ENCODE measurements around the gene CTNNBL1. TPM values are rescaled to one million over a fixed set of nuclear protein-coding genes. Genes with fewer than 3 reads are reported as not detected.

Gene CTNNBL1
- total RNA-seq, 2 donors from 2014 or later = 36.6 to 50.7 TPM

DNA sequence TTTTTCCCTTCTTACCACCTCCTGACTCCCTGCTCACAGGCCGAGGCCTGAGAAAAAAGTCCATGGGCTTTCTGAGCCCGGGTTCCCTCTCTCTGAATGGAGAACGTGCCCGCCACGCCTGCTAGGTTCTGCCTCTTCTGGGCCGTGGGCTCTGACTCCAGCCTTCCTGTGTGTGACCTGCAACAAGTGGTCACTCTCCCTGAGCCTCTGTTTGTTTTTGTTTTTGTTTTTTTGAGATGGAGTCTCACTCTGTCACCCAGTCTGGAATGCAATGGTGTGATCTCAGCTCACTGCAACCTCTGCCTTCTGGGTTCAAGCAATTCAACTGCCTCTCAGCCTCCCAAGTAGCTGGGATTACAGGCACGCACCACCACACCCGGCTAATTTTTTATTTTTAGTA lies 191.2 kb downstream of the CTNNBL1 start:
- no peaks in the 10 kb centered on the region for H3K36me3 ChIP-seq
- no peak overlapping the region for H3K27ac ChIP-seq
- DNase-seq = no peak
- no peak overlapping the region for H3K4me3 ChIP-seq
- no peak overlapping the region for H3K9ac ChIP-seq (ENCODE audit: low read depth in 2 of 2, low read length in 2 of 2)
- no peaks in the 10 kb centered on the region for H3K9me3 ChIP-seq
- intact Hi-C loops (cut with DNase I) = no loop called here
- TF ChIP-seq, protein P1, sequence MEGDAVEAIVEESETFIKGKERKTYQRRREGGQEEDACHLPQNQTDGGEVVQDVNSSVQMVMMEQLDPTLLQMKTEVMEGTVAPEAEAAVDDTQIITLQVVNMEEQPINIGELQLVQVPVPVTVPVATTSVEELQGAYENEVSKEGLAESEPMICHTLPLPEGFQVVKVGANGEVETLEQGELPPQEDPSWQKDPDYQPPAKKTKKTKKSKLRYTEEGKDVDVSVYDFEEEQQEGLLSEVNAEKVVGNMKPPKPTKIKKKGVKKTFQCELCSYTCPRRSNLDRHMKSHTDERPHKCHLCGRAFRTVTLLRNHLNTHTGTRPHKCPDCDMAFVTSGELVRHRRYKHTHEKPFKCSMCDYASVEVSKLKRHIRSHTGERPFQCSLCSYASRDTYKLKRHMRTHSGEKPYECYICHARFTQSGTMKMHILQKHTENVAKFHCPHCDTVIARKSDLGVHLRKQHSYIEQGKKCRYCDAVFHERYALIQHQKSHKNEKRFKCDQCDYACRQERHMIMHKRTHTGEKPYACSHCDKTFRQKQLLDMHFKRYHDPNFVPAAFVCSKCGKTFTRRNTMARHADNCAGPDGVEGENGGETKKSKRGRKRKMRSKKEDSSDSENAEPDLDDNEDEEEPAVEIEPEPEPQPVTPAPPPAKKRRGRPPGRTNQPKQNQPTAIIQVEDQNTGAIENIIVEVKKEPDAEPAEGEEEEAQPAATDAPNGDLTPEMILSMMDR (IDR thresholded peaks at IDR 0.05) = no peak
- H3K4me1 ChIP-seq = no peaks in the 10 kb centered on the region
- H3K27me3 ChIP-seq = no peaks in the 10 kb centered on the region

DNA sequence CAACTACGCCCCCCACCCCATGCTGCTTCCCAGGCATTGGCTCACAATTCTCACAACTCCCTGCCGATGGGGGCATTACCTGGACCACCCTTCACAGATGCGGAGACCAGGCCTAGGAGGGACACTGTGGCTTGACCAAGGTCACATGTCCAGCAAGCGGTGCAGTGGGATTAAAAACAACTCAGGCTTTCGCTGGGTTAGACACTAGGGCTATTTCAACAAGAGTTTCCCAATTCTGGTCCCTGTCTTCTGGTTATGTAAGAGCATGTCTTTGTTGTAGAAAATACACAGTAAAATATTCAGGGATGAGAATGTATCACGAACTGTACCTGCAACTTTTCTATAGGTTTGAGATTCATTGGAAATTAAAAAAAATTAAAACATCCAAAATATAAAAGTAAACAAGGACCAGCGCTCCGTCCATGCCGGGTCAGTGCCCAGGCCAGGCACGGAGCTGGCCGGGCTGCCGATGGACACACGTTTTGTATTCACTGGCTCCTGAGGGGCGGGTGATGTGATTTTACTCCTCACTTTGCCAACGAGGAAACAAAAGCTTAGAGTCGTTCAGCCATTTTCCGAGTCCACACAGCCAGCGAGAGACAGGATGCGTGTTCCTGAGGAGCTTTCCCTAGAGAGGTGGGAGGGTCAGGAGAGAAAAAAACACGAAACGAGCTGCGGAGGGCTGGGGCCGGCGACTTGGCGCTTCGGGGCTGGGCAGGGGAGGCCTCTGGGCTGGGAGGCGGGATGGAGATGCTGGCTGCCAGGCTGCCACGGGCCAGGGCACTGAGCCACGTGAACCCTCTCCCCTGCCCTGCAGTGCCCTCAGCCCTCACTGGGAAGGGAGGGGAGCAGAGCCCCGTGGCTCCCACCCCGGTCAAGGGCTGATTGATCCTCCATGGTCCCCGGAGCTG lies 192.0 kb downstream of the CTNNBL1 start:
- Histone ChIP-seq H3K4me1 (no peaks in the 10 kb centered on the region), H3K9me3 (no peaks in the 10 kb centered on the region), H3K36me3 (no peaks in the 10 kb centered on the region), H3K4me3 (no peak overlapping the region), H3K27me3 (no peaks in the 10 kb centered on the region), H3K9ac (ENCODE audit: low read depth in 2 of 2, low read length in 2 of 2) (no peak overlapping the region), H3K27ac (no peak overlapping the region)
- no peak for DNase-seq
- intact Hi-C loops (cut with DNase I) = no loop called here
- TF ChIP-seq, protein P1 (IDR thresholded peaks at IDR 0.05) = no peak

DNA sequence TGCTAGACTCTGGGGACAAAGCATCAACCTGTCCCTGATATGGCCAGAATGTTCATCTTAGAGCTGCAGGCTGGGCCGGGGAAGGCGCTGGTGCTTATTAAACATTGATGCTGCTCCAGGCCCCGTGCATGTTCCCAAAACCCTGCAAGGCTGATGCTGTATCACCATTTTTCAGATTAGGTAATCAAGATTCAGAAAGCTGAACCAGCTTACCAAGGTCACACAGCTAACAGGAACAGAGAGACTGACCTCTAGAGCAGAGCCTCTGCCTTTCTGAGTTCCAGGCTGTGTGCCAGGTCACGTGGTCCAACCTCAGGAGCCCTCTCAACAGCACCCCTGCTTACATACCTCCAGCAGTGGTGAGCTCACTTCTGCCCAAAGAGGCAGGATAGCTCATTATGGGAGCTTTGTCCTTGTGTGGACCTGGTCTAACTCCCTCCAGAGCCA lies 193.0 kb downstream of the CTNNBL1 start:
- no peak for DNase-seq

DNA sequence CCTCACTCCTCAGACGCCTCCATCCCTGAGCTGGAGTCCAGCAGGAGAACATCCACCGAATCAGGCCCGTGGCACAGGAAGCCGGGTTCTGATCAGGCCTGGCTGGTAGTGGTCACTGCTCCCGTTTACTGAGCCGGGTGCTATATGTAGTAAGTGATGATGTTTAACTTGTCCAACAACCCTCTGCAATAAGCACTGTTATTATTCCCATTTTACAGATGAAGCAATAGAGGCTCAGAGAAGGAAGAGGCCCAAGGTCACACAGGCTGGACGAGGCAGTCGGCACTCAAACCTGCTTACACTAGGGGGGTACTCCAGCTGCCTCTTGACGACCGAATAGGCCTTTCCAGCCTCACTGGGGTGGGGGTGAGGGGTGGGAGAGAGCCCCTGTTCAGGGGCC lies 194.8 kb downstream of the CTNNBL1 start:
- Histone ChIP-seq H3K9ac (ENCODE audit: low read depth in 2 of 2, low read length in 2 of 2) (no peak overlapping the region), H3K36me3 (no peaks in the 10 kb centered on the region)
- intact Hi-C loops (cut with DNase I) = no loop called here

More for the DNA sequence above, 193.0 kb downstream of the CTNNBL1 start:
- no peak overlapping the region for H3K4me3 ChIP-seq
- H3K27ac ChIP-seq = no peak overlapping the region
- H3K9ac ChIP-seq (ENCODE audit: low read depth in 2 of 2, low read length in 2 of 2) = no peak overlapping the region
- no peaks in the 10 kb centered on the region for H3K4me1 ChIP-seq
- no peaks in the 10 kb centered on the region for H3K27me3 ChIP-seq
- no peaks in the 10 kb centered on the region for H3K36me3 ChIP-seq
- no peaks in the 10 kb centered on the region for H3K9me3 ChIP-seq
- intact Hi-C loops (cut with DNase I) = no loop called here
- TF ChIP-seq, protein P1 (IDR thresholded peaks at IDR 0.05) = no peak

DNA sequence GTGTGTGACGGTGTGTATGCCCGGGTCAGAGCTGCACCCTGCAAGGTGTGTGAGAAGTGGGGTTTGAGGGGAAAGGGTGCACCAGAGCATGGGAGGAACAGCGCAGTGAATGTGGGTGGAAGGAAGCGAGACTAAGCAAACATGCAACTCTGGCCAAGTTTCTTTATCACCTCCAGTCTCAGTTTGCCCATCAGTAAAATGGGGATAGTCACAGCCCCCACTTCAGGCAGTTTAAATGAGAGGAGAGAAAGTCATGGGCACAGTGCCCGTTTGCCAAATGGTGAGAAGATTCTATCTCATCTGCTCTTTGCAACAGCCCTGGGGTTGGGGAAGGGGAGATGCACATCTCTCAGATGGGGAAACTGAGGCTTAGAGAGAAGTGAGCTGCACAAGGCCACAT lies 196.3 kb downstream of the CTNNBL1 start:
- Histone ChIP-seq H3K9me3 (no peaks in the 10 kb centered on the region), H3K9ac (ENCODE audit: low read depth in 2 of 2, low read length in 2 of 2) (no peak overlapping the region), H3K27me3 (no peaks in the 10 kb centered on the region), H3K36me3 (no peaks in the 10 kb centered on the region), H3K4me1 (no peaks in the 10 kb centered on the region), H3K27ac (no peak overlapping the region), H3K4me3 (no peak overlapping the region)
- intact Hi-C loops (cut with DNase I) = loop anchor here (10.0 kb wide), 1 partner anchor 335 kb away; no protein-coding TSS in a partner anchor
- TF ChIP-seq, protein P1 (IDR thresholded peaks at IDR 0.05) = no peak
- no peak for DNase-seq

More for the DNA sequence above, 194.8 kb downstream of the CTNNBL1 start:
- H3K9me3 ChIP-seq = no peaks in the 10 kb centered on the region
- H3K4me3 ChIP-seq = no peak overlapping the region
- H3K4me1 ChIP-seq = no peaks in the 10 kb centered on the region
- no peaks in the 10 kb centered on the region for H3K27me3 ChIP-seq
- DNase-seq = no peak
- TF ChIP-seq, protein P1 (IDR thresholded peaks at IDR 0.05) = no peak
- H3K27ac ChIP-seq = no peak overlapping the region

Data from colonic mucosa (tissue), 4 donors.